HG03432 (cell line): Measurements from ENCODE around the gene MUC3A.

Experiments
- ATAC-seq: cut with Tn5 transposase; IDR thresholded peaks from one replicate; pipeline ENCODE4 v1.9.1; 2021; ENCODE audit warnings: mild to moderate bottlenecking, moderate library complexity; ENCODE audit not compliant: unreplicated experiment

The MUC3A gene

GRCh38 chr7:100943693-100944092, 5.6 kb upstream of the MUC3A start:
- no peak for ATAC-seq

GRCh38 chr7:100944138-100944537, 5.2 kb upstream of the MUC3A start:
- no peak for ATAC-seq

- no peak for ATAC-seq
Observed at GRCh38 chr7:100946111-100946510, 3.2 kb upstream of the MUC3A start.

- no peak for ATAC-seq
Observed at GRCh38 chr7:100946766-100947365, 2.5 kb upstream of the MUC3A start.

GRCh38 chr7:100947792-100948191, 1.5 kb upstream of the MUC3A start:
- no peak for ATAC-seq

- ATAC-seq, result no peak
Observed at GRCh38 chr7:100949933-100950443, 654 bp downstream of the MUC3A start.

GRCh38 chr7:100951172-100951571, 1.8 kb downstream of the MUC3A start:
- ATAC-seq, result no peak

- ATAC-seq, result no peak
Observed at GRCh38 chr7:100951888-100952560, 2.7 kb downstream of the MUC3A start.

GRCh38 chr7:100952641-100953040, 3.3 kb downstream of the MUC3A start:
- ATAC-seq, result no peak

GRCh38 chr7:100957832-100958421, 8.6 kb downstream of the MUC3A start:
- no peak for ATAC-seq

GRCh38 chr7:100959894-100960293, 10.6 kb downstream of the MUC3A start:
- no peak for ATAC-seq

- no peak for ATAC-seq
Observed at GRCh38 chr7:100962537-100962936, 13.2 kb downstream of the MUC3A start.

- no peak for ATAC-seq
Observed at GRCh38 chr7:100963386-100963785, 14.1 kb downstream of the MUC3A start.

GRCh38 chr7:100963874-100964273, 14.5 kb downstream of the MUC3A start:
- no peak for ATAC-seq

- ATAC-seq, result no peak
Observed at GRCh38 chr7:100964630-100965029, 15.3 kb downstream of the MUC3A start.

GRCh38 chr7:100965045-100965722, 15.8 kb downstream of the MUC3A start:
- no peak for ATAC-seq

- ATAC-seq, result no peak
Observed at GRCh38 chr7:100965723-100966541, 16.6 kb downstream of the MUC3A start.

- no peak for ATAC-seq
Observed at GRCh38 chr7:100966542-100967291, 17.4 kb downstream of the MUC3A start.

GRCh38 chr7:100967292-100967863, 18.0 kb downstream of the MUC3A start:
- ATAC-seq, result no peak

GRCh38 chr7:100968031-100968430, 18.7 kb downstream of the MUC3A start:
- ATAC-seq, result no peak
